ENCODE measurements around the gene ANXA8L1. TPM values are rescaled to one million over a fixed set of nuclear protein-coding genes. Genes with fewer than 3 reads are reported as not detected.
"Not testable (repeated sequence)": the region's sequence is repeated elsewhere in the genome, so short reads cannot be mapped to it uniquely, and the experiment has no call there.

Gene ANXA8L1
- total and polyA plus RNA-seq, 7 donors, result 0.68 TPM; not detected in 6

DNA sequence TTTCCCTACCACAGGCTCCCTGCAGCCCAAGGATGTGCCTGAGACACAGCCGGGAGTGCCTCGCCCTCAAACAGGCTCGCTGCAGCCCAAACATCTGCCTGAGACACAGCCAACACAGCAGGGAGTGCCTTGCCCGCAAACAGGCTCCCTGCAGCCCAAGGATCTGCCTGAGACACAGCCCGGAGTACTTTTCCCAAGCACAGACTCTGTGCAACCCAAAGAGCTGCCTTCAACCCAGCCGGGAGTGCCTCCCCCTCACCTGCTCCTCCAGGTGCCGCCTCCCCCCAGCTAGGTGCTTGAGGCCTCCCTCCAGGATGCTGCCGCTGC is 45.9 kb upstream of the ANXA8L1 start:
- WGBS, 2 donors, result 49 to 73% methylated on average over 8 of the region's 8 CpGs
- intact Hi-C loops (cut with DNase I), result no loop called here

DNA sequence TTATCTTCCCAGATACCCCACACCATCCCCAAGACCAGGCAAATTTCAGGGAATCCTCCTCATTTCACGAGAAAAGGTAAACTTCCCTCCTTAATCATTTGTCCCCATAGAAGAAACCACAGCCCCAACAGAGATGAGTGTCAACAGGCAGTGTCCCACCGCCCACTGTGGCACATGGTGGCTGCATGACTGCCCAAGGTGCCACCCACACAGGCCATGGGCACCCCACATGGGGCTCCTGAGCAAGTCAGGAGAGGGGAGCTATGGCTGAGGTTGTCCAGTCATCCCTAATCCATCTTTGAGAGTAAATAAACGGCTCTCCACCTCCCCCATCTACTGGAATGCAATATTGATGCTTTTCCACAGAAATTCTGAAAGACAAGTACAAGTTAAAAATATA is 44.7 kb upstream of the ANXA8L1 start:
- no peak for DNase-seq
- Histone ChIP-seq H3K36me3 (no peaks in the 10 kb centered on the region), H3K4me3 (no peak overlapping the region), H3K4me1 (no peaks in the 10 kb centered on the region), H3K27ac (no peak overlapping the region), H3K27me3 (no peaks in the 10 kb centered on the region), H3K9me3 (no peaks in the 10 kb centered on the region)
- TF ChIP-seq POLR2AphosphoS5 (IDR thresholded peaks at IDR 0.05) (no peak), POLR2A (IDR thresholded peaks at IDR 0.05) (no peak)
- TF ChIP-seq, protein P1, sequence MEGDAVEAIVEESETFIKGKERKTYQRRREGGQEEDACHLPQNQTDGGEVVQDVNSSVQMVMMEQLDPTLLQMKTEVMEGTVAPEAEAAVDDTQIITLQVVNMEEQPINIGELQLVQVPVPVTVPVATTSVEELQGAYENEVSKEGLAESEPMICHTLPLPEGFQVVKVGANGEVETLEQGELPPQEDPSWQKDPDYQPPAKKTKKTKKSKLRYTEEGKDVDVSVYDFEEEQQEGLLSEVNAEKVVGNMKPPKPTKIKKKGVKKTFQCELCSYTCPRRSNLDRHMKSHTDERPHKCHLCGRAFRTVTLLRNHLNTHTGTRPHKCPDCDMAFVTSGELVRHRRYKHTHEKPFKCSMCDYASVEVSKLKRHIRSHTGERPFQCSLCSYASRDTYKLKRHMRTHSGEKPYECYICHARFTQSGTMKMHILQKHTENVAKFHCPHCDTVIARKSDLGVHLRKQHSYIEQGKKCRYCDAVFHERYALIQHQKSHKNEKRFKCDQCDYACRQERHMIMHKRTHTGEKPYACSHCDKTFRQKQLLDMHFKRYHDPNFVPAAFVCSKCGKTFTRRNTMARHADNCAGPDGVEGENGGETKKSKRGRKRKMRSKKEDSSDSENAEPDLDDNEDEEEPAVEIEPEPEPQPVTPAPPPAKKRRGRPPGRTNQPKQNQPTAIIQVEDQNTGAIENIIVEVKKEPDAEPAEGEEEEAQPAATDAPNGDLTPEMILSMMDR (IDR thresholded peaks at IDR 0.05), result no peak
- intact Hi-C loops (cut with DNase I), result no loop called here
- 77 to 82% methylated on average over 3 of the region's 3 CpGs for WGBS, 2 donors

More for the DNA sequence above, 45.9 kb upstream of the ANXA8L1 start:
- Histone ChIP-seq H3K27me3 (no peaks in the 10 kb centered on the region), H3K4me3 (no peak overlapping the region), H3K36me3 (no peaks in the 10 kb centered on the region), H3K27ac (no peak overlapping the region), H3K4me1 (no peaks in the 10 kb centered on the region), H3K9me3 (no peaks in the 10 kb centered on the region)
- DNase-seq, result no peak
- TF ChIP-seq POLR2AphosphoS5 (IDR thresholded peaks at IDR 0.05) (no peak), POLR2A (IDR thresholded peaks at IDR 0.05) (no peak), EP300 (IDR thresholded peaks at IDR 0.05) (no peak)
- TF ChIP-seq, protein P1 (IDR thresholded peaks at IDR 0.05), result no peak

DNA sequence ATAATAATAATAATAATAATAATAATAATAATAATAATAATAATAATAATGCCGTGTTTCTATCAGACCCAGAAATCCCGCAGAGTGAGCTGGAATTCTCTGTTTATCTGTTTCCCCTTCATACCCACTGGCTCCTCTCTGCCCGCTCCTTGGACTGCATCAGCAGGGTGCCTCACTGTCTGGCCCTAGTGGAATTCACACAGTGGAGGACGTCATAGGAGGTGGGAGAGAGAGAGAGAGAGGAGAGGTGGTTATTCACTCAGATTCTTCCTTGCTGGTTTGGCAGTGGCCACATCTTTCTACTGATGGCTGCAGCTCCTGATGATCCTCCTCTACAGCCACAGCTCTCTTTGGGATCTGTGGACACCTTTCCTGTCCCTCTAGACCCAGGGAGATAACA is 10.1 kb upstream of the ANXA8L1 start:
- H3K27me3 ChIP-seq; H3K4me1 ChIP-seq; H3K4me3 ChIP-seq; H3K27ac ChIP-seq; H3K9me3 ChIP-seq; H3K36me3 ChIP-seq; DNase-seq; intact Hi-C loops (cut with DNase I): not testable (repeated sequence)
- 72 to 94% methylated on average over 2 to 3 of the region's 4 CpGs for WGBS, 2 donors

DNA sequence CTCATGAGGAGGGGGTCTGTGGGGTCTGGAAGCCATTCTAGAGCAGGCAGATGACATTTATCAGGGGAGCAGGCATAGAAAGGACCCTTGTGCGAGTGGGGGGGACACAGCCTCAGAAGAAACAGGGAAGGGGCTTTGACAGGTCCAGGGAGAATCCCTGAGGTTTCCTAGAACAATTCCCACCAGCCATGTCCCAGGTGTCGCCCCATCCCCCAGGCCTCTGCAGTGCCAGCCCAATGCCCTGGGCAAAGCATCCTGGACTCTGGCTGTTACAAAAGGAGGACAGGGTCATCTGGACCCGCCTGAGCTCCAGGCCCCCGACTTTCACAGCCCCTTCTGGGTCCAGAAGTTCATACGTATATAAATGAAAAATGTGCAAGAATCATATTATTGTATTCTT is 8.4 kb upstream of the ANXA8L1 start:
- 87% methylated on average over 2 of the region's 5 CpGs; no CpG with 5 or more reads in 1 of the 2 donors for WGBS, 2 donors
- H3K27ac ChIP-seq; H3K4me3 ChIP-seq; H3K36me3 ChIP-seq; H3K9me3 ChIP-seq; H3K4me1 ChIP-seq; DNase-seq; intact Hi-C loops (cut with DNase I); H3K27me3 ChIP-seq: not testable (repeated sequence)

DNA sequence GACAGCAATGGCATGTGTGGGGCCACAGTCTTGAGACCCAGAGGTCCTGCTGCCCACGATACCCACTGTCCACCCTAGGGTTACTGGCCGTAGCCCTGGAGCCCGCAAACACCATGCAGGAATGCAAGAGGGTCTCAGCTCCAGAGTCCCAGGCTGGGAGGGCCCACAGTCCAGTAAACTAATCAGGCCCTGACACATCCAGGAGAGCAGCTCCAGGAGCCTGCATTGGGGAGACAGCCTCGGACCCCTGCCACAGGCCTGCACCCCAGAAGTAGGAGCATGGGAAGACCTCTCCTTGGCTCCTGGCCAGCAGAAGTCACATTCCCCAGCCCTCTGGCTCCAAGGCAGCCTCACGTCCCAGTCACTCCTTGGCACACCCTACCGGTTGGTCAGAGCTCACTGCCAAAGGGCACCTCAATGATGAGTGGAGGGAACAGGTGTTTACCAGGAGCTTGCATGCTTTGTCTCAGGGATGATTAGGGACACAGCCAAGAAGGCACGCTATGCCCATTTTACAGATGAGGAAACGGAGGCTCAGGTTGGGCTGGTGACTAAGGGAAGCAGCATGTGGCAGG is 7.8 kb upstream of the ANXA8L1 start:
- DNase-seq, H3K4me3 ChIP-seq: not testable (repeated sequence)
- WGBS, 2 donors, result 72 to 89% methylated on average over 6 of the region's 8 CpGs

DNA sequence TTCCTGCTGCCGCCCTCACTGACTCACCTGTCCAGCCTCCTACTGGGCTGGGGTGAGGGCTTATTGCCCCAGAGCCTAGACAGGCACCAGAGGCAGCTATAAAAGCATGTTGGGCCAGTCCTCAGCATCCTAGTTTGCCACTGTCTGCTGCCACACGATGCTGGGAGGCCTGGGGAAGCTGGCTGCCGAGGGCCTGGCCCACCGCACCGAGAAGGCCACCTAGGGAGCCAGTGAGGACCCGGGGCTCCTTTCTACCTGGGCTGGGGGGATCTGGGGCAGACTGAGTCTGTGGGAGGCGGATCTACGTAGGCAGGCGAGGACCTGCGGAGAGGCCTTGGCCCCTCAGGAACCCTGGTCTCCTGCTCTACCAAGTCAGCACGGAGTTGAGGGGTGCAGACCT is 6.6 kb upstream of the ANXA8L1 start:
- H3K4me3 ChIP-seq; H3K27ac ChIP-seq; H3K4me1 ChIP-seq; H3K27me3 ChIP-seq; H3K36me3 ChIP-seq; intact Hi-C loops (cut with DNase I); DNase-seq; H3K9me3 ChIP-seq: not testable (repeated sequence)
- WGBS, 2 donors, result 90 to 94% methylated on average over 10 of the region's 11 CpGs

More for the DNA sequence above, 7.8 kb upstream of the ANXA8L1 start:
- H3K27me3 ChIP-seq; intact Hi-C loops (cut with DNase I); H3K9me3 ChIP-seq; H3K4me1 ChIP-seq; H3K36me3 ChIP-seq; H3K27ac ChIP-seq: not testable (repeated sequence)

DNA sequence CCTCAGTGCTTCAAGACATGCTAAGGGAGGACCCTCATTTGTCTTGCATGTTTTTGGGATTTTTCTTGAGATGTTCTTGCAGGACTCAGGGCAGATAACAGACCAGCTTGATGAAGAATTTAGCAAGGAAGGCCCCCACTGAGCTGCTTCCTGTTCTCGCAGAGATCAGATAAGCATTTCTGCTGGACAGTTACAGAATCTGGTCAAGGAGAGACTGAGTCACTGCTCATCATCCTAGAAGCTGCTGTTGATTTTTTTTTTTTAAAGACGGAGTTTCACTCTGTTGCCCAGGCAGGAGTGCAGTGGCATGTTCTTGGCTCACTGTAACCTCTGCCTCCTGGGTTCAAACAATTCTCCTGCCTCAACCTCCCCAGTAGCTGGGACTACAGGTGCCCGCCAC is 1.2 kb upstream of the ANXA8L1 start:
- WGBS, 2 donors, result 77 to 83% methylated on average over 2 of the region's 3 CpGs
- H3K27ac ChIP-seq; H3K27me3 ChIP-seq; intact Hi-C loops (cut with DNase I); DNase-seq; H3K4me1 ChIP-seq; H3K36me3 ChIP-seq; H3K4me3 ChIP-seq; H3K9me3 ChIP-seq: not testable (repeated sequence)

DNA sequence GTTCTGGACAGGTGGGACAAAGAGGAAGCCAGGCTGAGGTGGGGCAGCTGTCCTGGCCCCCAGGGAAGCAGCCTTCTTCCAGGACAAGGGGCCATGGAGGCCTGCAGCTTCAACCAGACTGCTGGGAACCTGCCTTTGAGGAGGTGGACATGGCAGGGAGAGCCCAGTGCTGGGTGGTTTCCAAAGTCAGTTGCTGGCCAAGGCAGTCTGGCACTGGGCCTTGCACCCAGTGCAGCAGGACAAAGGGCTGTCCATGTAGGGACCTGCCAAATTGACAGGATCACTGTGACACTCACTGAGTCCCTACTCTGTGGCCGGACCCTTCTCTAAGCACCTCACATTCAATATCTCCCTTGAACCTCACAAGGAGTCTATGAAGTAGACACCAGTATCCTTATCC is 1.4 kb downstream of the ANXA8L1 start:
- H3K4me1 ChIP-seq; H3K27me3 ChIP-seq; intact Hi-C loops (cut with DNase I); H3K9me3 ChIP-seq; DNase-seq; H3K36me3 ChIP-seq; H3K4me3 ChIP-seq; H3K27ac ChIP-seq: not testable (repeated sequence)
- WGBS, 2 donors, result no CpG with 5 or more reads among the region's 1 CpG

DNA sequence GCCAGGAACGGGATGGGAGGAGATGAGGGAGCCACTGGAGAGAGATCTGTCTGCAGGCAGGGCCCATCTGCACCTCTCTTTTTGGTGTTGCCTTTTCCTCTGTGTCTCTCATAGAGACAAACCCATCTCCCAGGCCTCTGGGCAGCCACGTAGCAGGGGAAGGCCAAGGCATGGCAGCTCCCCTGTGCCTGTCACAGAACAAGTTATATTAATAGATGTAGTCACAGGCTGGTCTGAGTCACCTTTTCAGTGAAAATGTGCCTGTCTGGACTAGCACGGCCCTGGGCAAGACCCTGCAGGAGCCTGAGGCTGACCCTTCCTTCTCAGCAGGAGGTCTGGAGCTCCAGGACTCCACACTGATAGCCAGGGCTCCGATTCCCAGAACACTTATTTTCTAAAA is 2.1 kb downstream of the ANXA8L1 start:
- intact Hi-C loops (cut with DNase I); H3K27ac ChIP-seq; H3K27me3 ChIP-seq; H3K4me1 ChIP-seq; H3K36me3 ChIP-seq; H3K4me3 ChIP-seq; DNase-seq; H3K9me3 ChIP-seq: not testable (repeated sequence)
- WGBS, 2 donors, result 36 to 78% methylated on average over 1 of the region's 4 CpGs

DNA sequence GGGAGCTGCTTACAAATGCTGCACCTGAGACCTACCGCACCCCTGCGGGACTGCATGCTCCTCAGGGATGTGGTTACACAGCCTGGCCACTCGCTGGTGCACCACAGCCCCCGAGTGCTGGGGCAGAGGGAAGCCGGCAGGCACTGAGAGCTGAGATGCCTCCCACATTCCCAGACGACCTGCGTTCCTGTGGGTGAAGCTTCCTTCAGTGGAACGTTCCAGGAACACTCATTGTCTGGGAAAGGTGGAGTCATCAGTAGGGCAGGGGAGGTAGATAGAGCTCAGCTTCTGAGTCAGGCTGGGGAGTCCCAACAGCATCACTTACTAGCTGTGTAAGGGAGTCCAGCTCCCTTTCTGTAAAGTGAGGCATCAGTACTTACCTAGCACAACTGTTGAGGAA is 2.5 kb downstream of the ANXA8L1 start:
- H3K27ac ChIP-seq; H3K36me3 ChIP-seq; DNase-seq; H3K4me3 ChIP-seq; intact Hi-C loops (cut with DNase I); H3K4me1 ChIP-seq; H3K27me3 ChIP-seq; H3K9me3 ChIP-seq: not testable (repeated sequence)
- 44 to 68% methylated on average over 6 to 7 of the region's 8 CpGs for WGBS, 2 donors

DNA sequence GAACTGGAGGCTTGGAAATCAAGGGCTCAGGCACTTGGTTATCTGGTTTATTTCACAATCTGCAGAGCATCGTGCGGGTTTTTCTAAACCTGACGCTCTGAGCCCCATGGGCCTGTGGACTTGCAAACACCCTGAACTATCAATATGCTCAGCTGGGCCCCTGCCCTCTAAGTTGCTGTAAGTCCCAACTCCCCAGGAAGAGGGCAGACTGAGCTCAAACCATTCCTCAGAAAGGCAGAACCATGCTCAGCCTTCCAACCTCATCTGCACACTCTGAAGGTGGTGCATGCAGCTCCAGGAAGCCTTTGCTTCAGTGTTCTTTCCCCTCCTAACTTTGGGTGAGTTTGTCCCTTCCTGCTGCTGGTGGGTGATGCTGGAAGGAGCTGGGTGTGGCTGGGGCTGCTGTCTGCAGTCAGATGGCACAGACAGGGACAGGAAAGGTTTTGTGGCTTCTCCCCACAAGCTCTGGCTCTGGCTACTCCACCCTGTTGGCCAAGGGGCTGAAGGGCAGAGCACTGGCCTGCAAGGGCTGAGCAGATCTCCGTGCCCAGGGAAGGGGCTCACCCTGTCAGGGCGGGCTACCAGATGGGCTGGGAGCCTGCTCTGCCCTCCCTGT is 3.8 kb downstream of the ANXA8L1 start:
- DNase-seq; H3K27ac ChIP-seq; H3K4me3 ChIP-seq; H3K36me3 ChIP-seq; H3K9me3 ChIP-seq; intact Hi-C loops (cut with DNase I); H3K27me3 ChIP-seq; H3K4me1 ChIP-seq: not testable (repeated sequence)
- 64 to 75% methylated on average over 2 of the region's 5 CpGs for WGBS, 2 donors

Measured in sigmoid colon (tissue), 7 donors.